Peyer's patch (tissue), 4 donors: ENCODE data around the gene COX17.

Experiments used
- CTCF ChIP-seq, 6 experiments: fragments of 450-650 bp in 4 of 6; fragments of 200-600 bp in 2 of 6; sonication (generic) in 1 of 6; IDR thresholded peaks; one replicate each; pipeline ENCODE4 v1.5.1; 2017 to 2019; ENCODE audit warnings: antibody characterized with exemption in 6 of 6, mild to moderate bottlenecking in 3 of 6, moderate library complexity in 1 of 6
- POLR2A ChIP-seq, 2 donors: fragments of 450-650 bp; IDR thresholded peaks; one replicate each; pipeline ENCODE4 v1.5.1; 2017; ENCODE audit warnings: antibody characterized with exemption in 2 of 2, mild to moderate bottlenecking in 2 of 2, moderate library complexity in 2 of 2

- TF ChIP-seq POLR2A (IDR thresholded peaks at IDR 0.05), result no peak
- no peak for TF ChIP-seq CTCF (IDR thresholded peaks at IDR 0.05)
These were observed 11.1 kb downstream of the COX17 start for GRCh38 chr3:119665954-119666559.
